Measurements from ENCODE around the gene AKR1C2. TPM values are rescaled to one million over a fixed set of nuclear protein-coding genes. Genes with fewer than 3 reads are reported as not detected.

Gene AKR1C2
- total and polyA plus RNA-seq, 5 donors from 2014 or later: not detected

DNA sequence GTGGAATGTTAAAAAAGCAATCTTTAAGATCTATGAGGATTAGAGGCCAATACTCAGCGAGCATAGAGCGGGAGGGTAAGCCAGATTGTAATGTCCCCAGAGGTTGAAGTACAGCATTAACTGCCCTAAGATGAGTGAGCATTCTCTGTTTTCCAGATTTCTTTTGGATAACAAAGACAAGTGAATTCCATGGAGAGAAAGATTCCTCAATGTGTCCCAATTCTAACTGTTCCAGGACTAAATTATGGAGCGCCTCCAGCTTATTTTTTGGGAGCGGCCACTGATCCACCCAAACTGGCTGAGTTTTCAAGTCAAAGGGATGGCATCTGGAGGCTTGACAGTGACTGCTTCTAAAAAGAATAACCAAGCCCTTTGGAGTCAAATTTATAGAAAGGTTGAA is 39.3 kb upstream of the AKR1C2 start:
- H3K27me3 Mint-ChIP-seq: no peaks in the 10 kb centered on the region
- no peaks in the 10 kb centered on the region for H3K9me3 Mint-ChIP-seq
- no peak overlapping the region for H3K4me3 ChIP-seq (ENCODE audit: low read depth, low read length)
- H3K36me3 Mint-ChIP-seq: no peaks in the 10 kb centered on the region
- H3K36me3 ChIP-seq (ENCODE audit: control insufficient read depth, insufficient read depth, low read length): no peaks in the 10 kb centered on the region
- no peaks in the 10 kb centered on the region for H3K4me1 ChIP-seq (ENCODE audit: control insufficient read depth, insufficient read depth, low read length, poor library complexity, severe bottlenecking)
- no peak overlapping the region for H3K4me3 Mint-ChIP-seq
- no peak for ATAC-seq (ENCODE audit: low read depth in 2 of 2)
- H3K4me1 Mint-ChIP-seq: no peaks in the 10 kb centered on the region
- no peaks in the 10 kb centered on the region for H3K27me3 ChIP-seq (ENCODE audit: control insufficient read depth, insufficient read depth, low read length)
- no peaks in the 10 kb centered on the region for H3K9me3 ChIP-seq (ENCODE audit: control insufficient read depth in 2 of 2, low read length in 2 of 2)
- H3K27ac Mint-ChIP-seq: no peak overlapping the region
- no peak for DNase-seq
- H3K27ac ChIP-seq (ENCODE audit: insufficient read depth, low read length, poor library complexity, severe bottlenecking): no peak overlapping the region

DNA sequence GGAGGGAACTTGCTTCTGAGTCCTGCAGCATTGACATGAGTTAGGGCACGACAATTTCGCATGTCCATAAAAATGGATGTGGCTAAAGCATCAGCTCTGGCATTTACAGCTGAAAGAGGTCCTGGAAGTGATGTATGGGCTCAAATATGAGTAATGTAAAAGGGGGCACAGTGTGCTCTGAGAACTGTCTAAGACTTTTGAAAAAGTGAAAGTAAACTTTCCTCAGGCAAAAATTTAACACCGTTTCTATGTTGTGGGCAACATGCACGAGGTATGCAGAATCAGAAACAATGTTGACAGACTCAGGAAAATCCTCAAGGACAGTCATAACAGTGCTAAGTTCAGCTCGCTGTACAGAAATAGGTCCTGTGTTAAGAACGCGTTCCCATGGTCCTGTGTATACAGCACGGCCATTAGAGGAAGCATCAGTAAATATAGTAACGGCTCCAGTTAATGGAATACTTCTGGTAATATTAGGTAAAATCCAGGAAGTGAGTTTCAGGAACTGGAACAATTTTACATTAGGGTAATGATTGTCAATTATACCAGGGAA is 37.9 kb upstream of the AKR1C2 start:
- Mint-ChIP-seq H3K4me3 (no peak overlapping the region), H3K27ac (no peak overlapping the region), H3K9me3 (no peaks in the 10 kb centered on the region), H3K27me3 (no peaks in the 10 kb centered on the region), H3K4me1 (no peaks in the 10 kb centered on the region), H3K36me3 (no peaks in the 10 kb centered on the region)
- Histone ChIP-seq H3K36me3 (ENCODE audit: control insufficient read depth, insufficient read depth, low read length) (no peaks in the 10 kb centered on the region), H3K4me1 (ENCODE audit: control insufficient read depth, insufficient read depth, low read length, poor library complexity, severe bottlenecking) (no peaks in the 10 kb centered on the region), H3K4me3 (ENCODE audit: low read depth, low read length) (no peak overlapping the region), H3K9me3 (ENCODE audit: control insufficient read depth in 2 of 2, low read length in 2 of 2) (no peaks in the 10 kb centered on the region), H3K27me3 (ENCODE audit: control insufficient read depth, insufficient read depth, low read length) (no peaks in the 10 kb centered on the region), H3K27ac (ENCODE audit: insufficient read depth, low read length, poor library complexity, severe bottlenecking) (no peak overlapping the region)
- ATAC-seq (ENCODE audit: low read depth in 2 of 2) (no peak), DNase-seq (no peak)

DNA sequence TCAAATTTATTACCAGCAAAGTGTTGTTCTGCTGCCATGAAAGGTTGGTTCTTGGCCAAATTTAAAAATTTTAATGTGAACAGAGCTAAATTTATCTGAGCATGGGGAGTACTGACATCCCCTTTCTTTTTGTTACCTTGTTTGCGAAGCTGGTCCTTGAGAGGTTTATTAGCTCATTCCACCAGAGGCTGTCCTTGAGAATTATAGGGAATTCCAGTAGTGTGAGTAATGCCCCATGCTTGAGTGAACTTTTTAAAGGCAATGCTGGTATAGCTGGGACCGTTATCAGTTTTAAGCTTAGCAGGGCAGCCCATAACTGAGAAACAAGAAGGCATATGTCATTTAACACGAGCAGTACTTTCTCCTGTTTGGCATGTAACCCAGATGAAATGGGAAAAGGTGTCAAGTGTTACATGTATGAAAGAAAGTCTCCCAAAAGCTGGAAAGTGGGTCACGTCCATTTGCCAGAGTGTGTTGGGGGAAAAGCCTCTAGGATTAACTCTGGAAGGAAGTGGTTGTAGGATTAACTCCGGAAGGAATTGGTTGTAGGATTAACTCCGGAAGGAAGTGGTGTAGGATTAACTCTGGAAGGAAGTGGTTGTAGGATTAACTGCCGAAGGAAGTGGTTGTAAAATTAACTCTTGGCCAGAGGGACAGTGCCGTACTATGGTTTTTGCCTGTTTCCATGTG is 37.3 kb upstream of the AKR1C2 start:
- Histone ChIP-seq H3K36me3 (ENCODE audit: control insufficient read depth, insufficient read depth, low read length) (no peaks in the 10 kb centered on the region), H3K4me3 (ENCODE audit: low read depth, low read length) (no peak overlapping the region), H3K27me3 (ENCODE audit: control insufficient read depth, insufficient read depth, low read length) (no peaks in the 10 kb centered on the region), H3K9me3 (ENCODE audit: control insufficient read depth in 2 of 2, low read length in 2 of 2) (no peaks in the 10 kb centered on the region), H3K4me1 (ENCODE audit: control insufficient read depth, insufficient read depth, low read length, poor library complexity, severe bottlenecking) (no peaks in the 10 kb centered on the region), H3K27ac (ENCODE audit: insufficient read depth, low read length, poor library complexity, severe bottlenecking) (no peak overlapping the region)
- Mint-ChIP-seq H3K9me3 (no peaks in the 10 kb centered on the region), H3K27ac (no peak overlapping the region), H3K4me3 (no peak overlapping the region), H3K4me1 (no peaks in the 10 kb centered on the region), H3K36me3 (no peaks in the 10 kb centered on the region), H3K27me3 (no peaks in the 10 kb centered on the region)
- DNase-seq (no peak), ATAC-seq (ENCODE audit: low read depth in 2 of 2) (no peak)

DNA sequence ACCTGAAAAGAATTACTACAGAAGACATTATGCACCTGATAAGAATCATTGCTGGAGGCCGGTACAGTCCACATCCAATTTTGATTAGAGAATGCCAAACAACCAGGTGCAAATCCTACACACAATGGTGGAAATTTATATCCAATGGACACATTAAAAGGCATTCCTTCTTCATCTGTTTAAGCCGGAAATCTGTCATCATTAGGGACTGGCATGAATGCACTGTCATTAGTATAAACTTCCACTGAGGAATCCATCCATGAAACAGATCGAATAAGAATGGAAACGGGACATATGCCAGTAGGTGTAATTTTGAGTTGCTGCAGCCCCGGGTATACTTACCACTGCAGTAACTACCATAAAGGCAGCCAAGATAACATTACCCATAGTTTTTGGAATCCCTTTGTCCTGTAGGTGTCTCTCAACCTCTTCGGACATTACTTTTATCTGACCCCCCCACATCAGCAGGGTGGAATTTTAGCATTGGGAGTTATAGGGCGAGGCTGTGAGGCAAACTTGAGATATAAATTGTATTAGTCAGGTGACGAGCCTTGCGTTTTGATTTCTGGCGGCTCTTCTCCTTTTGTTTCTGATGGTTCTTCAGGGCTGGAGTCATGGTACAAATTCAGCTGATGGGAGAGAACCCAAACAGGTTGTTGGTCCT is 36.5 kb upstream of the AKR1C2 start:
- H3K4me3 ChIP-seq (ENCODE audit: low read depth, low read length): no peak overlapping the region
- H3K36me3 ChIP-seq (ENCODE audit: control insufficient read depth, insufficient read depth, low read length): no peaks in the 10 kb centered on the region
- Mint-ChIP-seq H3K4me3 (no peak overlapping the region), H3K27me3 (no peaks in the 10 kb centered on the region), H3K4me1 (no peaks in the 10 kb centered on the region), H3K9me3 (peaks cover 0 to 6% (median 0%) of the 10 kb centered on the region in 7 donors), H3K36me3 (no peaks in the 10 kb centered on the region), H3K27ac (peak overlapping the region in 1 of 3 donors; percentile 21)
- peaks cover 0 to 2% of the 10 kb centered on the region in 2 experiments for H3K9me3 ChIP-seq (ENCODE audit: control insufficient read depth in 2 of 2, low read length in 2 of 2)
- no peaks in the 10 kb centered on the region for H3K27me3 ChIP-seq (ENCODE audit: control insufficient read depth, insufficient read depth, low read length)
- no peak for DNase-seq
- no peak overlapping the region for H3K27ac ChIP-seq (ENCODE audit: insufficient read depth, low read length, poor library complexity, severe bottlenecking)
- H3K4me1 ChIP-seq (ENCODE audit: control insufficient read depth, insufficient read depth, low read length, poor library complexity, severe bottlenecking): no peaks in the 10 kb centered on the region
- no peak for ATAC-seq (ENCODE audit: low read depth in 2 of 2)

DNA sequence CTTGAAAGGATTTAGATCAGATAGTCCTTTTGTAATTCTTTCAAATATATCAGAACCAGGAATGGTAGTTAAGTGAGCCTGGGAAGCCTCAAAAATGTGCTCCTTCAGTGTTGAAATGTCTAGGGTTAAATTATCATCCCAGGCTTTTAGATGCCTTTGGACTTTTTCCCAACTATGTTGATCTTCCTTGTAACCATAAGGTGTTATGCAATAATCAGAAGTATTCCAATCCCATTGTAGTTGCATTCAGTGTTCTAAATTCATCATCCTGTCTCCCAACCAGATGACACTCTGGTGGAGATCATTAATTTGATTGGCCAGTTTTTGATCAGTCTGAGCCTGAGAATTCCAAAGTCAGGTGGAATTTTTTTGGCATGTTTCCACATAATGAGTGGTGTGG is 35.1 kb upstream of the AKR1C2 start:
- no peak overlapping the region for H3K4me3 Mint-ChIP-seq
- no peaks in the 10 kb centered on the region for H3K4me1 Mint-ChIP-seq

DNA sequence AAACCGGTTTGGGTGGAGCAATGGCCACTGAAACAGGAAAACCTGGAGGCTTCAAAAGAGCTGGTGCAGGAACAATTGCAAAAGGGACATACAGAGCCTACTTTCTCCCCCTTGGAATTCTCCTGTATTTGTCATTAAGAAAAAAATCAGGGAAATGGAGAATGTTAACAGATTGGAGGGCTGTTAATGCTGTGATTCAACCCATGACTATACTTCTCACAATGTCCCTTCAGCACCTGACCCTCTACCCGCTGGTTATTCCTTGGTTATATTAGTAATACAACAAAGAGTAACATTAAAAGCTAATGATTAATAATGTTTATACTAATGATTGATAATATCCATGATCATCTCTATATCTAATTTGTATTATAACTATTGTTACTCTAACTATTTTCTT is 34.4 kb upstream of the AKR1C2 start:
- DNase-seq (no peak), ATAC-seq (ENCODE audit: low read depth in 2 of 2) (no peak)
- H3K4me3 ChIP-seq (ENCODE audit: low read depth, low read length): no peak overlapping the region
- H3K27ac ChIP-seq (ENCODE audit: insufficient read depth, low read length, poor library complexity, severe bottlenecking): no peak overlapping the region
- Mint-ChIP-seq H3K4me3 (no peak overlapping the region), H3K4me1 (no peaks in the 10 kb centered on the region), H3K27me3 (no peaks in the 10 kb centered on the region), H3K27ac (no peak overlapping the region), H3K9me3 (peaks cover 0 to 18% (median 5%) of the 10 kb centered on the region in 7 donors), H3K36me3 (no peaks in the 10 kb centered on the region)
- H3K9me3 ChIP-seq (ENCODE audit: control insufficient read depth in 2 of 2, low read length in 2 of 2): peaks cover 4 to 6% of the 10 kb centered on the region in 2 experiments
- H3K4me1 ChIP-seq (ENCODE audit: control insufficient read depth, insufficient read depth, low read length, poor library complexity, severe bottlenecking): no peaks in the 10 kb centered on the region
- H3K36me3 ChIP-seq (ENCODE audit: control insufficient read depth, insufficient read depth, low read length): no peaks in the 10 kb centered on the region
- H3K27me3 ChIP-seq (ENCODE audit: control insufficient read depth, insufficient read depth, low read length): no peaks in the 10 kb centered on the region

More for the DNA sequence above, 35.1 kb upstream of the AKR1C2 start:
- peaks cover 4 to 6% of the 10 kb centered on the region in 2 experiments for H3K9me3 ChIP-seq (ENCODE audit: control insufficient read depth in 2 of 2, low read length in 2 of 2)
- DNase-seq (no peak), ATAC-seq (ENCODE audit: low read depth in 2 of 2) (no peak)
- H3K27ac Mint-ChIP-seq: no peak overlapping the region
- H3K27me3 ChIP-seq (ENCODE audit: control insufficient read depth, insufficient read depth, low read length): no peaks in the 10 kb centered on the region
- no peaks in the 10 kb centered on the region for H3K36me3 ChIP-seq (ENCODE audit: control insufficient read depth, insufficient read depth, low read length)
- H3K9me3 Mint-ChIP-seq: peaks cover 0 to 14% (median 5%) of the 10 kb centered on the region in 7 donors
- H3K36me3 Mint-ChIP-seq: no peaks in the 10 kb centered on the region
- no peak overlapping the region for H3K27ac ChIP-seq (ENCODE audit: insufficient read depth, low read length, poor library complexity, severe bottlenecking)
- no peaks in the 10 kb centered on the region for H3K27me3 Mint-ChIP-seq
- no peaks in the 10 kb centered on the region for H3K4me1 ChIP-seq (ENCODE audit: control insufficient read depth, insufficient read depth, low read length, poor library complexity, severe bottlenecking)
- H3K4me3 ChIP-seq (ENCODE audit: low read depth, low read length): no peak overlapping the region

DNA sequence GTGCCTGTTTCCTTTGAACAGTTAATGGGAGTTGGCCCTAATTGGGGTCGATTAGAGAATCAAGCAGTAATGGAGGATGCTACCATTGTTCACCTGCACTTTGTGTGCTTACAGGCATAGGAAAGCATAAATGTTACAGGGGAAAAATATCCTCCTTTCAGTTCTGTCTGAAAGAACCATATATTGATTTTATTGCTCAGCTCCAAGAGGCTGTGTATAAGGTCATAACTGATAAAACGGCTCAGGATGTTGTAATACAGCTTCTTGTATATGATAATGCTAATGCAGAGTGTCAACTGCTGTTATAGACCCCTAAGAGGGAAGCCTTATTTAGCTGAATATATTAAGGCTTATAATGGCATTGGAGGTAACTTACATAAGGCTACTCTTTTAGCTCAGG is 32.9 kb upstream of the AKR1C2 start:
- H3K27ac Mint-ChIP-seq: no peak overlapping the region
- no peak for ATAC-seq (ENCODE audit: low read depth in 2 of 2)

More for the DNA sequence above, 32.9 kb upstream of the AKR1C2 start:
- Histone ChIP-seq H3K27ac (ENCODE audit: insufficient read depth, low read length, poor library complexity, severe bottlenecking) (no peak overlapping the region), H3K36me3 (ENCODE audit: control insufficient read depth, insufficient read depth, low read length) (no peaks in the 10 kb centered on the region), H3K4me3 (ENCODE audit: low read depth, low read length) (no peak overlapping the region), H3K27me3 (ENCODE audit: control insufficient read depth, insufficient read depth, low read length) (no peaks in the 10 kb centered on the region), H3K9me3 (ENCODE audit: control insufficient read depth in 2 of 2, low read length in 2 of 2) (peaks cover 4 to 8% of the 10 kb centered on the region in 2 experiments), H3K4me1 (ENCODE audit: control insufficient read depth, insufficient read depth, low read length, poor library complexity, severe bottlenecking) (no peaks in the 10 kb centered on the region)
- no peaks in the 10 kb centered on the region for H3K27me3 Mint-ChIP-seq
- H3K9me3 Mint-ChIP-seq: peaks cover 0 to 21% (median 5%) of the 10 kb centered on the region in 7 donors
- no peak overlapping the region for H3K4me3 Mint-ChIP-seq
- no peaks in the 10 kb centered on the region for H3K4me1 Mint-ChIP-seq
- no peak for DNase-seq
- H3K36me3 Mint-ChIP-seq: peaks cover 2% of the 10 kb centered on the region

Measured in CD4-positive, CD25-positive, alpha-beta regulatory T cell (primary cell).